HepG2 (cell line): ENCODE measurements around the gene CTAGE1.

Experiments used
- CBX5 ChIP-seq: sonication (generic); formaldehyde crosslinking; IDR thresholded peaks from 2 replicates; pipeline ENCODE4 v1.4.0; 2020; ENCODE audit warnings: missing genetic modification reagents, borderline replicate concordance
- EZH2 ChIP-seq: conservative IDR thresholded peaks from 2 replicates; pipeline ENCODE4 v1.6.1; 2012; ENCODE audit warnings: mild to moderate bottlenecking, low read depth, low read length, moderate library complexity
- GATAD2A ChIP-seq: IDR thresholded peaks from 2 replicates; pipeline ENCODE4 v1.6.1; 2016
- POLR2A ChIP-seq, 2 experiments: IDR thresholded peaks; 2 replicates each; pipeline ENCODE4 v1.6.1; 2011; ENCODE audit warnings: low read depth in 2 of 2, low read length in 2 of 2, mild to moderate bottlenecking in 1 of 2, moderate library complexity in 1 of 2; ENCODE audit not compliant: insufficient read depth in 1 of 2
- RAD51 ChIP-seq: fragments of 450-650 bp; IDR thresholded peaks from 2 replicates; pipeline ENCODE4 v1.6.1; 2016; ENCODE audit warnings: borderline replicate concordance
- ZNF317 ChIP-seq: sonication (generic); formaldehyde crosslinking; IDR thresholded peaks from 2 replicates; pipeline ENCODE4 v1.5.0; 2020; ENCODE audit warnings: mild to moderate bottlenecking, missing genetic modification reagents
- TF ChIP-seq, protein P1 (sequence below): sonication (generic); formaldehyde crosslinking; IDR thresholded peaks from 2 replicates; pipeline ENCODE4 v1.4.0; 2020; ENCODE audit warnings: missing genetic modification reagents
- TF ChIP-seq, protein P2 (sequence below): sonication (generic); formaldehyde crosslinking; IDR thresholded peaks from 2 replicates; pipeline ENCODE4 v1.5.0; 2020; ENCODE audit warnings: mild to moderate bottlenecking, missing genetic modification reagents, moderate library complexity

DNA sequence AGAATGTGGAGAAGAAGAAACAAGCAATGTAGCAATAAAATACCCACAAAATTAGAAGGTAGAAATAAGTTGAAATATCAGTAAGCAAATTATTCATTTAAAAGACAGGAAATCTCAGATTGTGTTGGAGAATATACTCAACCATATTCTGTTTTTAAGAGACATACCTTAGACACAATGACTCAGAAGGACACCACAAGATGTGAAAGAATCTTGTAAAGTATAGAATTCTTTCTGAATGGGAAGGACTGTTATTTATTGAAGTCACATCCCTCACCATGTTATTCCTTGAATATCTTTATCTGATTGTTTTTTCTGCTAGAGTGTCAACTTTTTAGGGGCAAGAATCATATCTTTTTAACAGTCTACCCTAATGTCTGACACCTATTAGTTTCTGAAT is 50.4 kb downstream of the CTAGE1 start:
- TF ChIP-seq, protein P1, sequence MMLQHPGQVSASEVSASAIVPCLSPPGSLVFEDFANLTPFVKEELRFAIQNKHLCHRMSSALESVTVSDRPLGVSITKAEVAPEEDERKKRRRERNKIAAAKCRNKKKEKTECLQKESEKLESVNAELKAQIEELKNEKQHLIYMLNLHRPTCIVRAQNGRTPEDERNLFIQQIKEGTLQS (CRISPR knock-in tag) = no peak
- TF ChIP-seq CBX5 (CRISPR knock-in tag) = no peak
- TF ChIP-seq, protein P2, sequence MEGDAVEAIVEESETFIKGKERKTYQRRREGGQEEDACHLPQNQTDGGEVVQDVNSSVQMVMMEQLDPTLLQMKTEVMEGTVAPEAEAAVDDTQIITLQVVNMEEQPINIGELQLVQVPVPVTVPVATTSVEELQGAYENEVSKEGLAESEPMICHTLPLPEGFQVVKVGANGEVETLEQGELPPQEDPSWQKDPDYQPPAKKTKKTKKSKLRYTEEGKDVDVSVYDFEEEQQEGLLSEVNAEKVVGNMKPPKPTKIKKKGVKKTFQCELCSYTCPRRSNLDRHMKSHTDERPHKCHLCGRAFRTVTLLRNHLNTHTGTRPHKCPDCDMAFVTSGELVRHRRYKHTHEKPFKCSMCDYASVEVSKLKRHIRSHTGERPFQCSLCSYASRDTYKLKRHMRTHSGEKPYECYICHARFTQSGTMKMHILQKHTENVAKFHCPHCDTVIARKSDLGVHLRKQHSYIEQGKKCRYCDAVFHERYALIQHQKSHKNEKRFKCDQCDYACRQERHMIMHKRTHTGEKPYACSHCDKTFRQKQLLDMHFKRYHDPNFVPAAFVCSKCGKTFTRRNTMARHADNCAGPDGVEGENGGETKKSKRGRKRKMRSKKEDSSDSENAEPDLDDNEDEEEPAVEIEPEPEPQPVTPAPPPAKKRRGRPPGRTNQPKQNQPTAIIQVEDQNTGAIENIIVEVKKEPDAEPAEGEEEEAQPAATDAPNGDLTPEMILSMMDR (CRISPR knock-in tag) = no peak
- TF ChIP-seq RAD51 = no peak
- no peak for TF ChIP-seq ZNF317
- TF ChIP-seq EZH2 = no peak
- TF ChIP-seq GATAD2A (CRISPR knock-in tag) = no peak
- TF ChIP-seq POLR2A (IDR thresholded peaks at IDR 0.05; ENCODE audit: insufficient read depth in 1 of 2, low read depth in 2 of 2, low read length in 2 of 2) = no peak
